ENCODE measurements around the gene ZBTB33.
A peak's percentile ranks its signal among the peaks of the same experiment; 100 is the strongest.

Gene ZBTB33

DNA sequence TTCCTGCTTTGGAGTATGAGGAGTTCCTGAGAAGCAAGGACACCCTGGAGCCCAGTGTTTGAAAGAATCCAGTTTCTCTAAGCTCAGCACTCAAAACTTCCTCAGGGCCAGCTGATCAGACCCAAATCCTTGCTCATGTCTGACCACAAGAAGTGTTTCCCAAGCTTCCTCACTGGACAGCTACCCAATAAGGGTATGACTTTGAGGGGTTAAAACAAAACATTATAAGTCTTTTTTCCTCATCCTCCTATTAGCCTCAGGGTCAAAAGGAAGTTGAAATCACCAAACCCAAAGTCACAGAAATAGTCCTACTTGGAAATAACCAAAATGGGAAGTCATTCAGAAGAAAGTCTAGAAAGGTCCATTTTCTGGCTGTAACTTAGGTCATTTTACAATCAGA is 13.7 kb downstream of the ZBTB33 start:
- no peak for DNase-seq

DNA sequence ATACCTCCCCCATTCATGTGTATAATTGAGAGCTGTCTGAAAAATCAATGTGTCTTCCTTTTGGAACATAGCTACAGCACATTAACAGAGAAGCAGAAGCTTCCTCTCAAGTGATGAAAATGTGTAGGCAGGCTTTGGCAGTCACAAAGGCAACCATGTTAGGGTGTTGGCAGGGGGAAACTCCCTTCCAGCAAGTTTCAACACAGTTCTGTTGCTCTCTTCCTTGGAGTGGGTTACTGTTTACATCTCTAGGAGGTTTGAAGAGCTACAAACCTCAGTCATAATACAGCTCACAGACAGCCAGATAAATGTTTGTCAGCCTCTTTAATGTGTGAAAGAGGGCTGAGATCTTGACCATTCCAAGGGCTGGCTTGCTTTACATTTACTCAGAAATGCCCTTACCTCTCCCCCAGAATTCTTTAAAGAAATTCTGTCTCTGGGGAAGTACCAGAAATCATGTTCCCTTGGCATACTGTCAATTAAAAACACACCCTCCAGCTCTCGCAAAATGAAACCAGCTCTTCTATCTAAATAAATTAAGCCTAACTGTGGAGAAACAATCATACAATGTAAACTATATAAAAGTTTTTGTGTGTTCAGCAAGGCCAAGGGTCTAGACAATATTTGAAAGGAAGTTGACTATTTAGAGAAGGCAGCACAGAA is 18.9 kb downstream of the ZBTB33 start:
- no peak for DNase-seq

DNA sequence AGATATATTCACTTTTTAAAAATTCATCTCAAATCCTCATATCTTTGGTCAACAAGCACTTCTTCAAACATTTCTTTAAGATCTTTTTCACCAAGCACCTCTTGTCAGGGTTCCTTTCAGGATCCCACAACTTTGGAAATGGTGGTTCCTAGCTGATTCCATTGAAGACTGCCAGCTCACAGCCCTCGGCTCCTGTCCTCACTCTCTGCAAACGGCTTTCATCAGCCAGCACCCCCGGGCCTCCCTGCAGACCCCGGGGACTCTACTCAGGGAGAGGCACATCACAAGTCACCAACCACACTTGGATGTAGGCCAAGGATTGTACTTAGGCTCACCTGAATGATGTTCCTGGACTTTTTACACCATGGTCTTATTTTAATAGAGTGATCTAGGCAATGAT is 20.0 kb downstream of the ZBTB33 start:
- no peak for DNase-seq

DNA sequence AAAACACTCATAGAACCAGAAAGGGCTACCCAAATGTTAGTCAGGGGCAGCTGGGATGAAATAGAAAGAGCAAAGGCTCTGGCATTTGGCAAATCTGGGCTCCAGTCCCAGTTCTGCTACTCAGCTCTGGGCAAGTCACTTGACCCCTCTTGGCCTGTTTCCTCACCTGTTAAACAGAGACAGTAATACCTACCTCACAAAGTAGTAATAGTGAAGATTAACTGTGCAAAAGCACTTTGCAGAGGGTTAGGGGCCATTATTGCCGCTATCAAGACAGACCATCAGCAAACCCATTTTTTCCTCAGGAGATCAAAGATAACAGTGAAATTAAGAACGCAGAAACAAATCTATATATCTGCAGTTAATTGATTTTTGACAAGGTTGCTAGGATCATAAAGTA is 20.6 kb downstream of the ZBTB33 start:
- no peak for DNase-seq

DNA sequence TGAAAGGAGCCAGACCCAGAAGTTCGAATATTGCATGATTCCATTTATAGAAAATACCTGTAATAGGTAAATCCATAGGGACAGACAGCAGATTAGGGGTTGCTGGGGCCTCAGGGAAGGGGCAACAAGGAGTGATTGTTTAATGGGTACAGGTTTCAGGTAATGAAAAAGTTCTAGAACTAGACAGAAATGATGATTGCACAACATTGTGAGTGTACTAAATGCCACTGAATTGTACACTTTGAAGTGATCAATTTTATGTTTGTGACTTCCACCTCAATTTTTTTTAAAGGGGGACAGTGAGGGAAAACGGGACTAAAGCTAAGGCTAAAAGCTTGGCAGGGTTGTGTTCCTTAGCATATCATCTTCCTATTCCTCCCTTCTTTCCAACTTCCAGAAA is 23.5 kb downstream of the ZBTB33 start:
- DNase-seq: no peak

DNA sequence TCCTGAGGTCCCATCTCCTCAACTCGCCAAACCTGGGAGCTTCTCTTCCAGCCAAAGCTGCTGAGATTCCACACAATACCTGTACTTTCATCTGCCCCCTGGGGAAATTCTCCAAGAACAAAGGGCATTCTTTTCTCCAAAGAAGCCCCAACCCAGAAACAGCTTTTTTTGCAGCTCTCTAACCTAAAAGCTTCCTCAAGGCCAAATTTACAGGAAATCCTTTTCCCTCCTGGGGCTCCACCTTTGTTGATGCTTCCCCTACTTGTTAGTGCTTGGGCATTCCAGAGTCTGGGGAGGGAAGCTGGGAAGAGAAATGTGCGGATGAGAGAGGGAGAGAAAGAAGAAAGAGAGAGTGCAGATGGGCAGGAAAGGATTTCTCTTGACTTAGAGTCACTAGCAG is 24.3 kb downstream of the ZBTB33 start:
- DNase-seq: no peak

DNA sequence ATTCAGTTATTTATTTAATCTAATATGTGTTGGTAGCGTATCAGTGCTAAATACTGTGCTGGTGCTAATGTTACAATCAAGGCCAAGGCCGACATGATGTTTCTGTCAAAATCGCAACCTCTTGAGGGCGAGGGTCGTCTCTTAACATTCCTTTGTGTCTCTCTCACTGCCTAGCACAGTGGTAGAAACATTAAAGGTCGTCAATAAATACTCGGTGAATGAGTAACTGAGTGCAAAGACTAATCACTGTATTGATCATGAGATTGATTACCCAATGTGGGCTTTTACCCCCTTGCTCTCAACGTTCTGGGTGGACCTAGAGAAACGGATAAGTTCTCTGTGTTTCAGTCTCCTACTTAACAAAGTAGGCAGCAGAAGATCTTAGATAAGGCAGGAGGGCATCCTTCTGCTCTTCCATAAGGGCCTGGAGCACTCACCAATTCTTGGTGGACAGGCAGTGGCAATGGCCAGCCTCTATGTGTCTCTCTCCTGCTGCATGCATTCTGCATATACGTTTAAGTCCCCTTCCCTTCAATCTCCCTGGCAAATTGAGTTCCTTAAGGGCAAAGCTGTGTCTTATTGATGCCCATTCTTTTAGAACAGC is 30.5 kb downstream of the ZBTB33 start:
- DNase-seq: no peak

DNA sequence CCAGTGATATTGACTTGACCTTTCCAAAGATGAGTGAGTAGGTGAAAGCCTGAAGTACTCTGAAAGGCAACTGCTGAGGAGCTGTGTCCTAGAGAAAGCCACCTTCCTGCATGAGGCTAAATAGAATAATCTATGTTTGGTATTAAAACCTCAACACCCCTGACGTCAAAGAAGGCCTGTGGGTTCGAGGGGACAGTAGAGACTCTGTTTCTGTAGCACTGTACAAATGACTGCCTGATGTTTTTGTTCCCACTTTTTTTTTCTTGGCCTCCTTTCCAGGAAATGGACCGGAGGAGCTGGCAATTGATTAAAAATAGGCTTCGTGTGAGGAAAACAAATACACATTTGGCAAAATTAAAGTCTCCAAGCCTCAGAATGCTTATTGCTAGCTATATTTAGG is 31.1 kb downstream of the ZBTB33 start:
- DNase-seq: no peak

DNA sequence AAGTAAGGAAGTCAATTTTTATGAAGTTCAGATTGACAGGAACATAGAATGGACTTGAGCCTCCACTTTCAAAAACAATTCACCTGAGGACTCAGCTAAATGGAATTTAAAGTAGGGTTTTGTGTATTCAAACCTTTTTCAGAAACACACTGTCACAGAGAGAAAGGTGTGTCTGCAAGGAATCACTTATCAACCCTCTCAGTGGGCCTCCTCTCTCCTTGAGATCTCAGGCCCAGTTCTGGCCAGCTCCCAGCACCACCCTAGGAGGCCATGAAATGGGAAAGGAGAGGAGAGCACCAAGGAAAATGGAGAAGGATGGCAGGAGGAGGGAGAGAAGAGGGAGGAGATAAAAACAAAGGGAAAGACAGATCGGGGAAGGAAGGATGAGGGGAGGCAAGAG is 32.1 kb downstream of the ZBTB33 start:
- no peak for DNase-seq

DNA sequence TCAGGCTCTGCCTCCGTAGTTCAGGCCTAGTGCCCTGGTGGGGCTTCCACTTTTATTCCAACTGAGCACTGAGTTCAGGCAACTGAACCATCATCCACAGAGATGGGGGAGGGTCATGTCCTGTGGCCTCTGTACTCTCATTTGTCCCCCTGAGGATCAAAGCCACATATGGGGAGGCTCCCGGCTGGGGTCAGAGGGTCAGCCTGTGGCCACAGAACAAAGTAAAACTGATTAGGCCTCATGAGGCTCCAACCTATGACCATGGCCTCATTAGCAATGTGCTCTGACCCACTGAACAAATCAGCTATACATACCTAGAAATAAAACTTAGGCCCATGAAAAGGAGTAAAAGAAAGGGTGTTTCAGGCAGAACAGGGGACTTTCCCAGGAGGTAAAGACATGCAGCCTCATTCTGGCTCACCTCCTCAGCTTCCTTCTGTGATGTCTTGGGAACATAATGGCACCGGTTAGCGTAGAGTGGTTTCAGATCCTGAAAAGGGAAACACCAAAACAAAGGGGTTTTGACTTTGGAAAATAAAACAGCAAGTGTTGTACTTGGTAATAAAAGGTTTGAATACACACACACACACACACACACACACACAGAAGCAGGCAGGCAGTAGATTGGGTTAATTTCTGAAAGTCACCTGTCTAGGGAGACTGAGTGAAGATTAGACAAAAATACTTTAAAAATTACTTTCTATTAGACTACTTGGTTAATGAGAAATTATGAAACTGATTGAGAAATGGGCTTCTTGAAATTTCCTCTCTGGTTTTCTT is 36.3 kb downstream of the ZBTB33 start:
- DNase-seq: no peak

DNA sequence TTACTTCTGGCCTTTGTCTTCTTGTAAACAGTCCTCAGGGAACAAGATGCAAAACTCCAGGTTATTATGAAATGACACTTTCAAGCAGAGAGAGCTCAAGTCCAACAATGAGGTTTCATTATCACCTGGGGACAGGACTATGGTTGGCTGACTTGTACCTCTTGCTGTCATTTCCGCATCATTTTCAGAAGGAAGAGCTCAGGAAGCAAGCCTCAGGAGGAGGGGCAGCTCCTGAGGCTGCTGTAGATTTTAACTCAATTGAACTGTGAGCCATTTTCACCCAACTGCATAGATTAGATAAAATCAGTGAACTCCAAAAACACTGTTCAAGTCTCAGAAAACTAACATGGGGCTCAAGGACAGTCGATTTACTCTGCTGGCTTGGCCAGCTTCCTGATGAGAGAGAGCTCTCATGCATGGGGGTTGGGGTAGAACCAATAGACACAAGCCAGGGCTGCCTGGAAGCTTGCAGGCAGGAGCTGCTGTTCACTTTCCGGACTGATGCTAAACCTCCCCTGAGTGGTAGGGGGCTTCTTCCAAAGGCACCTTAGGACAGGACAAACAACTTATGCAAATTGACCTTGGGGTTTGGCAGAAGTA is 37.0 kb downstream of the ZBTB33 start:
- DNase-seq: no peak

DNA sequence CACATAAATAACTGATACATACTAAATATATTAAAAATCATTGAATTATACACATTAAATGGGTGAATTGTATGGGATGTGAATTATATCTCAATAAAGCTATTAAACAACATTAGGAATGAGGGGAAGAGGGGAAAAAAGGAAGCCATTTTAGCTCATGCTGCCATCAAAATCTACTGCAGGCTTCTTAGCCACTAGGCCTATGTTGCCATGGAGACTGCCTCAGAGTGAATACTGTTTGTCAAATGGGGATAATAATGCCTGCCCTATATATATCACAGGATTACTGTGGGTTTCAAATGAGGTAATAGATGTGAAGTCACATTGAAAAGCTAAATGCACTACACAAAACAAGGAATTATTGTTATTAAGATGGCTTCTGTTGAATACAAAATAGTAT is 39.5 kb downstream of the ZBTB33 start:
- no peak for DNase-seq

DNA sequence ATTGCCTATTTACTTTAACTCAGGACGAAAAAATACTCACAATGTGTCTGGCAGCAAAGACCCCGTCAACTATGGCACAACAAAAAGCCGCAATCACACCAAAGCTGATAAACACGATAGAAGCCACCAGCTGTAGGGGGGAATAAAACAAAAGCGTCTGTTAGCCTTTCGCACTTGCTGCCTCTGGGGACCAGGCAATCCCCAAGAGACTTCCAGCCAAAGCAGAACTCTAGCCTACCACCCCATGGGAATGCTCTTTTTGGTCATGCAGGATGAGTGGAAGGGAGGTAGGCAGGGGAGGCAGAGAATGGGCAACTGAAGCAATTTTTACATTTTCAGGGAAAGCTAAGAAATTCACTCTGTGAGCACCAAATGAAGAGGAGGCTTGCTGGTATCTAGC is 40.6 kb downstream of the ZBTB33 start:
- no peak for DNase-seq

DNA sequence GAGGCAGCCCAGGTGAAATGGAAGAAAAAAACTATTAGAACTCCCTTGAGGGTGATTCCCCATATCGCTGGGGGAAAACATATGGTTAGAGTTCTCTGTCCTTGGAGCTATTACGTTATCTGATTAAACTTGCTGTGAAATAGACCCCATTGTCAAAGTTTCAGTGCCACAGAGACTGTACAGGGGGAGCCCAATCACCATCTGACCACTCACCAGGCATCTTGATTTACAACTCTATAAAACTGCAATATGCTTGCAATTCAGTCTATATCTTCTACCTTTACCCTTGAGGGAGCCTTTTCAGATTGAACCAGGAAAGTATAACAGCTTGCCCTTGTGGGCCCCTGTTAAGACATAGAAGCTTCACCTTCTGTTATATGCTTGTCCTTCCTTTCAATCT is 42.4 kb downstream of the ZBTB33 start:
- no peak for DNase-seq

DNA sequence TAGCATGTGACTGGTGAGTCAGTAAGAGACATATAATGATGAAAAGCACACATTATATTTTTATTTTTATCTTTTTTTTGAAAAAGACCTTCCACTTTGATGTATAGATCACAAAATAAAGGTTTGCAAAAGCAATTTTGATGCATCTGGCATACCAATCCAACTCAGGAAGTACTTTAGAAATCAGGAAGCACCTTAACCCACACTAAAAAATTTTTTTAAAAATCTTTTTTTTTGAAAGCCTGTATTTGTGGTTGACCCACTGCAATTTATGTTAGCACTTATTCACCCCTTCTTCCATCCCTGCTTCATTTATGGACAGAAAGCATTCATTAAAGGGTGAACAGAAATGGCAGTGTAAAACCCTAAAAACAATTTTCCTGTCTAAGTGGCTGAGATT is 44.0 kb downstream of the ZBTB33 start:
- DNase-seq: no peak

DNA sequence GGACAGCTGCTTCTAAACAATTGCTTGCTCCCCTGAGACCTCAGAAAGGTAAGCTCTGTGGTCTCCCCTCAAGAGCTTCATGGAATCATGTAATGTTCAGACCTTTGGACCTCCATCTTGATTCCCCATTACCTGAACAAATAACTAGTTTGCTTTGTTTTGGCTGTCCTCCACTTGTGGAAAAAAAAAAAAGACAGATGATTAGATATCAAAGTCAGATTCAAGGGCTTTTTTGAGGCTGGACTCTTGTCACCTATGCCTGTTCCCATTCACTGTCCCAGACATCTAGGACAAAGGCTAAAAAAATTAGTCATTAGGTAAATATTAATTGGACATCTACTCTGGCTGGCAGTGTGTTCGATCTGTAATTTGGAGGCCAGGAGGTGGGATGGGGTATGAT is 47.3 kb downstream of the ZBTB33 start:
- DNase-seq: no peak

DNA sequence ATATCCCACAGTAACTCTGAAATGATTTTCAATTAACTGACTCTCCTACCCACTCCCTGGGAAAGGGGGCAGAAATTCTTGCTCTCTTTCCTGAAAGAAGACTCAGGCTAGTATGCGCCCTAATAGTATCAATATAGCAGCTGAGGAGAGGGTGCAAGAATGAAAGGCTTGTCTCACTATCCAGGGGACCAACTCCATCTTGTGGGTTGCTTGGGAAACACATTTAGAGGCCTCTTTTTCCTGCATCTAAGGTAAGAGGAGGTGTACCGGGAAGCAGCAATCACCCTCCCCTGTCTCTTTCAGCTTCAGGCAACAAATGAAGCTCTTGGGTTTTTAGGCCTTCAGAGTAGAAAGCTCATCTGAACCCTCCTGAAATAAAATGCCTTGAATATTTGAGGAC is 49.3 kb downstream of the ZBTB33 start:
- no peak for DNase-seq

DNA sequence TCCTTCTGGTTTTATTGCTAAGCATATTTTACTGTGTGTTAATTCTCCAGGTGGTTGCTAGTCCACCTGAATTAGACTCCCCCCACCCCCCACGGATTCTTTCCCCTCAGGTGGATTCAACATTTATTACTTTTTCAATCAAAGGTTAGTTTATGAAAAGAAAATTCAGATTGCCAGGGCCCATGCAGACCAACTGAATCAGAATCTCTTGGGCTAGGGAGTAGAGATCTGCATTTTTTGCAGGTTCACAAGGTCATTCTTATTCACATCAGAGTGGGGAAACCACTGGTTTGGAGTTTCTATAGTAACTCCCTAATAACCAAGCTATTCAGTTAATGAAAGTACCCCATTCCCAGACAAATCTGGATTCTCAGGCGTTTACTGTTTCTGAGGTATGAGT is 50.9 kb downstream of the ZBTB33 start:
- DNase-seq: no peak

DNA sequence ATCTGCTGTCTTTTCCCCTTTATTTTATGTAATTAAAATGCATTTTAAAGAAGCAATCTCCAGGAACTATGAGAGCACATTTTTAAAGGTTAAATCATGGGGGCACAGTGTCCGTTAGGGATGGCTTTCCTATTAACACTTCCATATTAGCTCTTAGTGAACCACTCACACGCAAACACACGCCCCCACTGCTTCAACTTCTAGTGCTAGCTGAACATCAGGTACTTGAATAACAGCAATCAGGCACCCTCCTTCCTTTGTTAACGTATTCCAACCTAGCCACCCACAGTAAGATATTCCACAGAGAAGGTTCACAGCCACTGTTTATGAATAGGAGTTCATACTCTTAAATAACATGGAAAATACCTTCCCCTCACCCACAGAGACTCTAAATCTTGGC is 51.3 kb downstream of the ZBTB33 start:
- no peak for DNase-seq

DNA sequence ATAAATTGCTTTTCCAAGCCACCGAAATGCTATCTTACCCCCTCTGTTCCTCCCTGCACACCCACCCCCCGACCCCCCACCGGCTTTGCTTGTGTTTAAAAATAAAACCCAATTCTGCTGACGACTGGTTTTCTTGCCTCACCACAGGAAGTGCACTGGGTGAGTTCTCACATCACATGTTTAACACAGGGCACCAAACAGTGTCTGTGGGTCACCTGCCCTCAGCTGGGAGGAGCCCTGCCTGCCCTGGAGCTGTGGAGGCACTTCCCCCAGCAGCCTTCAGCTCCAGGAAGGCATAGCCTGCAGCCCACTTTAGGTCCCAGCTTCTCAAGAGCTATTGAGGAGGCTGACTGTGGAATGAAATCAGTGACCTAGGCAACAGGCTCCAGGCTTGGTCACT is 51.8 kb downstream of the ZBTB33 start:
- peak; percentile 25 for DNase-seq

DNA sequence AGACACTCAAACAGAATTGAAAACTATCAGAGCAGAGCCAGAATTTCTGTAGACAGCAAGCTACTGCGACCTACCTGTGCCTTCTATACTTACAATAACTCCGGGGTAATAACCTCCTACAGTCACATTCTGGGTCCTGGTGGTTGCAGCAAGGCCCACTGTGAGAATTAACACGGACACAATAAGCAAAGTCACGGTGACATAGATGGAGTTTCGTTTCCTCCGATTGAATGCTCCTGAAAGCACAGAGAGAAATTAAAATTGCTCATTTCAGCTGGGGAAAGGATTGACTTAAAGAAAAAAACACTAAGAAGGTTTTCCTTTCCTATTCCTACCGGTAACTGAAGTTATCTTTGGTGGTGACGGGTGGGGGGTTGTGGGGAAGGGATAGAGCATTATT is 53.6 kb downstream of the ZBTB33 start:
- no peak for DNase-seq

DNA sequence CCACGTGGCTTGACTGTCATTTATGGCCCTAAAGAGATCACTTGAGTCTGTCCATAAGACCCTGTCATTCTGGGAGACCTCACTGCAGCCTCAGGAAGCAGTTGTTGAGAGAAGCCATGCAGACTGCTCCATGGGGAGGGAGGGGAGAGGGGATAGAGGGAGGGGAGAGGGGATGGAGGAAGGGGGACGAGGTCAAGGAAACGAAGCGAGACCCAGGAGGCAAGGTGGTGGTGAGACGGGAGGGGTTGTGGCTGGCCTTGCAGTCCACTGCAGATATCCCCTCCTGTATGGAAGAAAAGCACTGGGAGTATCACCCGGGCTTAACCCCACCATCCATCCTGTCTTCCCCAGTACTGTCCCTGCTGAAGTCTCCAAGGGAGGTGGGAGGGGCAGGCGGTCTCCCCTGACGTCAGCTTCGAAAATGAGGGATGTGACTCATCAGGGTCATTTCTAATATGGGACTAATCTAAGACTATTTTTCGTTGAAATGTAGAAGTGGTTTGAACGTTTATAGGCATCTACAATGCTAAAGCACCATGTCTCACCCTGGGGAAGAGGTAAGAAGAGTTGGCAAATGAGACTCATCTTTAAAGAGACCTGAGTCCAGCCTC is 55.0 kb downstream of the ZBTB33 start:
- DNase-seq: no peak

DNA sequence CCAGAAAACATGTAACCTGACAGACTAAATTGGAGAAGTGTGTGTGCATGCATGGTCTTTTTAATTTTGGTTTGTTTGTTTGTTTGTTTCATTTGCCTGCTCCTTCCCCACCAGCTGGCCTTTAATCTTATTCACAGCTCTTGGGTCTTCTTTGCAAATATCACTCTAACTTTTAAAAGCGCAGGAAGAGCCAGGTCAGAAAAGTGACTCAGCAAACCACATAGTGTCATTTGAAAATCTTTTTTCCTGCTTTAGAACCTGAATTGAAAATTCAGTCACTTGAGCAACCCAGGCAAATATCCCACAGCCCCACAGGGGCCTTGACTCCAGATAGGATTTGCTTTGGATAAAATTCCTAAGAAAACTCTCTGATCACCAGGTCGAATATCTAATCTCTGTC is 56.0 kb downstream of the ZBTB33 start:
- no peak for DNase-seq

All from activated CD4-positive, alpha-beta T cell treated with anti-CD3 and anti-CD28 coated beads for 48 hours (primary cell).